ENCODE data around the gene SAMD9L.

DNA sequence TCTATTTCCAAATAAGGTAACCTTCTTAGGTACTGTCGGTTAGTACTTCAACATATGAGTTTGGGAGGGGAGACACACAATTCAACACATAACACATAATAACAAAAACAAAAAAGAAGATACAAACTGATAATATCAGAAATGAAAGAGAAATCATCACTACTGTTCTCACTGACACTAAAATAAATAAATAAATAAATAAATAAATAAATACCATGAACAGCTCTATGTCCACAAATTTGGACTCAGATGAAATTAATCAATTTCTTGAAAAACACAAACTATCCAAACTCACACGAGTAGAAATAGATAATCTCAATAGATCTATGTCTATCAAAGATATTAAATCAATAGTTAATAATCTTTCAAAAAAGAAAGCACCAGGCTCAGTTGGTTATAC lies 24.5 kb upstream of the SAMD9L start:
- no peak for TF ChIP-seq POLR2A (IDR thresholded peaks at IDR 0.05)
- TF ChIP-seq, protein P1, sequence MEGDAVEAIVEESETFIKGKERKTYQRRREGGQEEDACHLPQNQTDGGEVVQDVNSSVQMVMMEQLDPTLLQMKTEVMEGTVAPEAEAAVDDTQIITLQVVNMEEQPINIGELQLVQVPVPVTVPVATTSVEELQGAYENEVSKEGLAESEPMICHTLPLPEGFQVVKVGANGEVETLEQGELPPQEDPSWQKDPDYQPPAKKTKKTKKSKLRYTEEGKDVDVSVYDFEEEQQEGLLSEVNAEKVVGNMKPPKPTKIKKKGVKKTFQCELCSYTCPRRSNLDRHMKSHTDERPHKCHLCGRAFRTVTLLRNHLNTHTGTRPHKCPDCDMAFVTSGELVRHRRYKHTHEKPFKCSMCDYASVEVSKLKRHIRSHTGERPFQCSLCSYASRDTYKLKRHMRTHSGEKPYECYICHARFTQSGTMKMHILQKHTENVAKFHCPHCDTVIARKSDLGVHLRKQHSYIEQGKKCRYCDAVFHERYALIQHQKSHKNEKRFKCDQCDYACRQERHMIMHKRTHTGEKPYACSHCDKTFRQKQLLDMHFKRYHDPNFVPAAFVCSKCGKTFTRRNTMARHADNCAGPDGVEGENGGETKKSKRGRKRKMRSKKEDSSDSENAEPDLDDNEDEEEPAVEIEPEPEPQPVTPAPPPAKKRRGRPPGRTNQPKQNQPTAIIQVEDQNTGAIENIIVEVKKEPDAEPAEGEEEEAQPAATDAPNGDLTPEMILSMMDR (IDR thresholded peaks at IDR 0.05), result no peak
